Kidney (tissue), 14 donors: Measurements from ENCODE around the gene KNSTRN. TPM values are rescaled to one million over a fixed set of nuclear protein-coding genes. Genes with fewer than 3 reads are reported as not detected.
A peak's percentile ranks its signal among the peaks of the same experiment; 100 is the strongest.

Experiments used
- DNase-seq, 5 donors: peaks; one replicate each; pipeline ENCODE4 v3.0.0-alpha.2; 2013 to 2020
- FAIRE-seq: peaks from 2 replicates; lab custom pipeline; 2012; peaks lifted over from hg19 to GRCh38; lab: Jason Lieb, UNC
- H3K27ac ChIP-seq, 2 donors: one replicate each; pipeline ENCODE4 v1.7.0; 2013; ENCODE audit warnings: low read depth in 2 of 2, low read length in 2 of 2, inconsistent platforms in 1 of 2
- H3K27me3 ChIP-seq: one replicate; pipeline ENCODE4 v1.7.1; 2013; ENCODE audit warnings: low read length, inconsistent platforms; ENCODE audit not compliant: control insufficient read depth, insufficient read depth
- H3K36me3 ChIP-seq, 3 donors: one replicate each; pipeline versions ENCODE4 v1.7.0 to v1.7.1; 2013; ENCODE audit warnings: low read length in 3 of 3, control low read depth in 1 of 3, inconsistent platforms in 1 of 3; ENCODE audit not compliant: insufficient read depth in 3 of 3, control insufficient read depth in 2 of 3
- H3K4me1 ChIP-seq, 3 donors: one replicate each; pipeline versions ENCODE4 v1.7.0 to v1.7.1; 2013; ENCODE audit warnings: low read length in 3 of 3, inconsistent platforms in 1 of 3, low read depth in 1 of 3; ENCODE audit not compliant: control insufficient read depth in 2 of 3, insufficient read depth in 2 of 3
- H3K4me3 ChIP-seq, 3 donors: one replicate each; pipeline versions ENCODE4 v1.7.0 to v1.8.1; 2013; ENCODE audit warnings: low read length in 3 of 3, control low read depth in 1 of 3, inconsistent platforms in 1 of 3
- H3K9ac ChIP-seq, 3 donors: one replicate each; pipeline versions ENCODE4 v1.7.0 to v1.7.1; 2013; ENCODE audit warnings: low read length in 3 of 3, control low read depth in 1 of 3, inconsistent platforms in 1 of 3
- H3K9me3 ChIP-seq, 3 donors: one replicate each; pipeline versions ENCODE4 v1.7.0 to v1.7.1; 2013; ENCODE audit warnings: low read length in 3 of 3, control low read depth in 1 of 3, inconsistent platforms in 1 of 3; ENCODE audit not compliant: control insufficient read depth in 2 of 3, insufficient read depth in 1 of 3
- intact Hi-C: fragments of 100-400 bp; cut with DNase I; formaldehyde crosslinking; loops from one replicate; pipeline ENCODE4 v1.11.1; 2022
- polyA plus RNA-seq: library from polyadenylated mRNA; stranded (reverse); fragments of 350-450 nt; fragmentation: Illumina TruSeq; extraction: RNeasy Lipid Tissue Mini Kit (QIAGEN cat#74804); gene quantifications from one replicate; pipeline ENCODE4 v1.2.3, GENCODE V29; 2014; ENCODE audit warnings: low read depth, low replicate concordance; ENCODE audit not compliant: insufficient read depth
- total RNA-seq: library from RNA; stranded (reverse); fragmentation: NEBNext Ultra II Directional; extraction: Animal tissue kit (Norgen Biotek cat#: 25700); gene quantifications from one replicate; pipeline ENCODE4 v1.2.1, GENCODE V29; 2021
- TF ChIP-seq, protein P1 (sequence below): IDR thresholded peaks from 3 replicates; pipeline ENCODE4 v1.5.1; 2012; ENCODE audit warnings: mild to moderate bottlenecking, moderate library complexity, borderline replicate concordance; ENCODE audit not compliant: insufficient read depth; ENCODE audit errors: extremely low read depth
- donor health status: control.
- donor health status: control.
- donor health status: control.
- donor health status: control.
- donor health status: control.
- donor health status: DM: yes; HTN: yes; CAD: no.
- donor health status: Normal renal cell carcinoma (clear cell type).

KNSTRN gene
- total and polyA plus RNA-seq, 2 donors from 2014 or later = 5.5 to 7.4 TPM

DNA sequence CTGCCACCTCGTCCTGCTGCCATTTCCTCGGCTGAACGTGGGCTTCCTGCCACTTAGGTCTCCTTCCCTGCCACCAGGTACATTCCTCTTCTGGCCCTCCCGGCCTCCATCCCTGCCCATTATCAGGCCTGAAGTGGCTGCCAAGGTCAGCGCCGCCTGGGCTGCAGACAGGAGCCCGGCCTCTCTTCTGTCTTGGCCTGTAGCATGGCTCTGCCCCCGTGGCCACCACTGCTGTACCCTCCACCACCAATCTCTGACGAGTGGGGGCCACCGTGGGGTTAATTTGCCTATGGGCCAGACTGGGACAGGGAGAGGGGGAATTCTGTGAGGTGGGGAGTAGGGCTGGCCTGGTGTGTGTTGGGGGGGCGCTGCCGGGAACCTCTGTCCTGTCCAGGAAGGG, 56.2 kb downstream of the KNSTRN start:
- no peak overlapping the region for H3K9ac ChIP-seq
- H3K9me3 ChIP-seq = no peaks in the 10 kb centered on the region
- H3K36me3 ChIP-seq = no peaks in the 10 kb centered on the region
- H3K27ac ChIP-seq = no peak overlapping the region
- TF ChIP-seq, protein P1, sequence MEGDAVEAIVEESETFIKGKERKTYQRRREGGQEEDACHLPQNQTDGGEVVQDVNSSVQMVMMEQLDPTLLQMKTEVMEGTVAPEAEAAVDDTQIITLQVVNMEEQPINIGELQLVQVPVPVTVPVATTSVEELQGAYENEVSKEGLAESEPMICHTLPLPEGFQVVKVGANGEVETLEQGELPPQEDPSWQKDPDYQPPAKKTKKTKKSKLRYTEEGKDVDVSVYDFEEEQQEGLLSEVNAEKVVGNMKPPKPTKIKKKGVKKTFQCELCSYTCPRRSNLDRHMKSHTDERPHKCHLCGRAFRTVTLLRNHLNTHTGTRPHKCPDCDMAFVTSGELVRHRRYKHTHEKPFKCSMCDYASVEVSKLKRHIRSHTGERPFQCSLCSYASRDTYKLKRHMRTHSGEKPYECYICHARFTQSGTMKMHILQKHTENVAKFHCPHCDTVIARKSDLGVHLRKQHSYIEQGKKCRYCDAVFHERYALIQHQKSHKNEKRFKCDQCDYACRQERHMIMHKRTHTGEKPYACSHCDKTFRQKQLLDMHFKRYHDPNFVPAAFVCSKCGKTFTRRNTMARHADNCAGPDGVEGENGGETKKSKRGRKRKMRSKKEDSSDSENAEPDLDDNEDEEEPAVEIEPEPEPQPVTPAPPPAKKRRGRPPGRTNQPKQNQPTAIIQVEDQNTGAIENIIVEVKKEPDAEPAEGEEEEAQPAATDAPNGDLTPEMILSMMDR = no peak
- H3K4me1 ChIP-seq = peaks cover 0 to 26% (median 0%) of the 10 kb centered on the region in 3 donors
- FAIRE-seq (no peak), DNase-seq (no peak)
- H3K27me3 ChIP-seq = peaks cover 9% of the 10 kb centered on the region
- intact Hi-C loops = no loop called here
- no peak overlapping the region for H3K4me3 ChIP-seq

DNA sequence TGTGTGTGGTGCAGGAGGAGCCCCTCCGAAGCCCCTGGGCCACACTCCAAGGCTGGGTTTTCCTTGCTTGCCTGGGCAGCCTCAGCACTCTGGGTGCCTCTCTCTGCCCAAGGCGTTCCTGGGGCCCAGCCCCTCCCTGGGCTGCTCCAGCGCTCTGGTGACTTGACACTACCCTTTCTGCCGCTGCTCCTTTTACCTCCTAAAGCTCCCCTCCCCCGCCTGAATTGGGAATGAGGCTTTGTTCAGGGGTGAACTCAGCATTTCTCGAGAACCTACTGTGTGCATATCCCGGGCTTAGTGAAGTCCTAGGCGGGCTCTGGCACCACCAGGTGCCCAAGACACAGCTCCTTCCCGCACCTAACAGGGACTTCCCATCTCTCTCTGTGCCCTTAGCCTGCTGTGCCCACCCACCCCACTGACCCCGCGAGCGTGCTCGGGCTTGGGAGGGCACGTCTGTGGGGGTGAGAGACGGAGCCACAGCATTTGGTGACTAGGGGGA, 57.0 kb downstream of the KNSTRN start:
- DNase-seq = peak in 4 of 5 donors; percentile 35 to 76 (median 62)
- H3K36me3 ChIP-seq = no peaks in the 10 kb centered on the region
- no peak overlapping the region for H3K27ac ChIP-seq
- no peak for FAIRE-seq
- H3K9me3 ChIP-seq = no peaks in the 10 kb centered on the region
- TF ChIP-seq, protein P1 = no peak
- peaks cover 0 to 26% (median 0%) of the 10 kb centered on the region in 3 donors for H3K4me1 ChIP-seq
- intact Hi-C loops = no loop called here
- H3K27me3 ChIP-seq = peaks cover 9% of the 10 kb centered on the region
- peak overlapping the region in 1 of 3 donors; percentile 61 for H3K9ac ChIP-seq
- peak overlapping the region in 2 of 3 donors; percentile 12 to 69 for H3K4me3 ChIP-seq

DNA sequence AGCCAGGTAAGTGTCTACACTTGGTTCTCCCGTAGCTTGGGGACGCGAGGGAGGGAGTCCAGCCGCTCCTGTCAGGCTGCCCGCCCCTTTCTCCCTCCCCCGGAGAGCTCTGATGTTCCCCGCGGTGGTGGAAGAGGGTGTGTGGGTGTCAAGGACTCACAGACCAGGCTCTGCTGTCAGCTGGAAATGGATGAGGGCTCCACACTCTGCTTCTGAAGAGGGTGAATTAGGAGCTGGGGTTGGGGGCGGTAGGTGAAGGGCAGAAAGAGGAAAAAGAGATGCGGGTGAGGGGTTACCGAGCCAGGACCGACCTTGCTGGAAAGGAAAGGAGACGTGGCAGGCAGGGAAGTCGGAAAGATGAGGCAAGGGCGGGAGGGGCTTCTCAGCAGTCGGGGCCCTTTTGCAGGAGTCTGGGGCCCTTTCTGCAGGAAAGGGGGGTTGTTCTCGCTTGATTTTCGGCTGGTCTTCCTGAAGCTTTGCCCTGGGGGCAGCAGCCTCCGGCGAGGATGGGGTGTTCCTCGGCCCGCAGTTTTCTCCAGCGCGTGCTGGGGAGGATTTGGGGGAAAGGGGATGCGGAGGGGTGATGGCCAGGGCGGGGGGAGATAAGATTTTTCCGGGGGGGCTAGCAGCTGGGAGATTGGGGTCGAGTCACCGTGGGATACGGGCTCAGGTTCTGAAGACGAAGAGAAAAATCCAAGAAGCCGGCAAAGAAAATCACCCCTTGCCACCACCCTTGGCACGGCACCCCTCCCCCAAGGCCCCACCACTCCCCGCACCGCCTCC, 57.6 kb downstream of the KNSTRN start:
- H3K27me3 ChIP-seq = peaks cover 4% of the 10 kb centered on the region
- no peaks in the 10 kb centered on the region for H3K36me3 ChIP-seq
- no peak overlapping the region for H3K27ac ChIP-seq
- TF ChIP-seq, protein P1 = no peak
- no peaks in the 10 kb centered on the region for H3K9me3 ChIP-seq
- H3K4me3 ChIP-seq = peak overlapping the region; percentile 44 to 69 (median 55)
- DNase-seq (peak in 3 of 5 donors; percentile 53 to 71 (median 61)), FAIRE-seq (no peak)
- peaks cover 0 to 26% (median 0%) of the 10 kb centered on the region in 3 donors for H3K4me1 ChIP-seq
- intact Hi-C loops = no loop called here
- H3K9ac ChIP-seq = peak overlapping the region in 2 of 3 donors; percentile 45 to 61
